HK-2 (cell line): Measurements from ENCODE around the gene FPR1.
"Not testable (repeated sequence)": the region's sequence is repeated elsewhere in the genome, so short reads cannot be mapped to it uniquely, and the experiment has no call there.

Experiments
- DNase-seq: peaks from one replicate; pipeline ENCODE4 v3.0.0-alpha.2; 2018; ENCODE audit not compliant: unreplicated experiment

Gene FPR1

DNA sequence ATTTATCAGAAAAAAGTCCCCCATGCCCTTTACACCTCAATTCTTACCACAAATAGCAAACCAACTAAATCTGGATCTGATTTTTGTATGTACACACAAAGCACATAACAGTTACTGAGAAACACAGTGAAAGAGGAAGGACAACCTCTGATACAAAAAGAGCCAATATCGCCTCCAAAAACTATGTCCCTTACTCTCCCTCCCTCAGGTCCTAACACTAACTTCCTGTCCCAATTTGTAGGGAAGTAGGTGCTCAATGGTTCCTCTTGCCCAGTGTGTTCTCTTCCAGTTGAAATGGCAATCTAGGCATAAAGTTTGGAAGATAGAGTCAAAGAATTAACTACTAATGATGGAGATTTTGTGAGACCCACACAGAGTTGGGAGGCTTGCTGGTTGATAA lies 27.5 kb upstream of the FPR1 start:
- no peak for DNase-seq

DNA sequence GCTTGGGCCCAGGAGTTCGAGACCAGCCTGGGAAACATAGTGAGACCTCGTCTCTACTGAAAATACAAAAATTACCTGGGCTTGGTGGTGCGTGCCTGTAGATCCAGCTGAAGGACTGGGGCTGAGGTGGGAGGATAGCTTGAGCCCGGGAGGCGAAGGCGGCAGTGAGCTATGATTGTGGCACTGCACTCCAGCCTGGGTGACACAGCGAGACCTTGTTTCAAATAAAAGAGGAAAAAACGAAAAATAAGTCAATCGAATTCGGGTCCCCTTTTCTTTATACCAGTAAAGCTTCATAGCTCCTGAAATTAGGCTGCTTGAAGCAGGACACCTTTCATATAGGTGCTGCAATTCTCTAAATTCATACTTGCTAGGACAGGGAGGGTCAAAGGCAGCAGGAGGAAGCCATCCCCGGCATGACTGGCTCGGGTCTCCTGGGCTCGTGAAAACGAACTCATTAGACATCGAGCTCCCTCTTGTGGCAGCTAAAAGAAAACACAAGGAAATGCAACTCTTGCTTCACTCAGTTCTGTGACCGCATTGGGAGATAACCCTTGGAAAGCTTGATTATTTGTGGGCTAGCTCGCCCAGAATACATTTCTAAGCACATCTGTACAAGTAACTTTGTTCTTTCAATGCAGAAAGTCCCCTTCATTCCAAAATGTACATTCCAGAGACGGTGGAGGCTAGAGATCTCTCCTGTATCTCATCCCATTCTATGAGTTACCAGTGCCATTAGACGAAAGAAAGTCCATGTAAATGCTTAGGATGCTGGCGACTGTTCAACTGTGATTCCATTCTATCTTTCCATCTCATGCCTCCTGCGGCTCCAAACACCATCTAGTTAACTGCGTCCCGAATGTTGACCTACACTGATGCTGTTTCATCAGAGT lies 26.1 kb upstream of the FPR1 start:
- DNase-seq = peak; percentile 60

DNA sequence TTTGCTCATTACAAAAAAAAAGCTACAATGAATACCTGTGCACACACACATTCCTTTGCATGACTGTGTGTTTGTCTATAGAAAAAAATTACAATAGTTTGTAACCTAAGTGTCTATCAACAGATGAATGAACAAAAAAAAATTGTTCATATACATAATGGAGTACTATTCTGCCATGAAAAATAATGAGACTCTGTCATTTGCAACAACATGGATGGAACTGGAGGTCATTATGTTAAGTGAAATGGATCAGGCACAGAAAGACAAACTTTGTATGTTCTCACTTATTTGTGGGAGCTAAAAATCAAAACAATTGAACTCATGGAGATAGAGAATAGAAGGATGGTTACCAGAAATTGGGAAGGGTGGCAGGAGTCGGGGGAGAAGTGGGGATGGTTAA lies 24.9 kb upstream of the FPR1 start:
- not testable (repeated sequence) for DNase-seq

DNA sequence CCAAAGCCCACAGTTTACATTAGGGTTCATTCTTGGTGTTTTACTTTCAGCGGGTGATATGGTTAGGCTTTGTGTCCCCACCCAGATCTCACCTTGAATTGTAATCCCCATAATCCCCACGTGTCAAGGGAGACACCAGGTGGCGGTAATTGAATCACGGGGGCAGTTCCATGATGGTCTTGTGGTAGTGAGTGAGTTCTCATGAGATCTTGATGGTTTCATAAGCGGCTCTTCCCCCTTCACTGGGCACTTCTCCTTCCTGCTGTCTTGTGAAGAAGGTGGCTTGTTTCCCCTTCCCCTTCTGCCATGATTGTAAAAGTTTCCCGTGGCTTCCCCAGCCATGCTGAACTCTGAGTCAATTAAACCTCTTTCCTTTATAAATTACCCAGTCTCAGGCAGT lies 21.3 kb upstream of the FPR1 start:
- no peak for DNase-seq

DNA sequence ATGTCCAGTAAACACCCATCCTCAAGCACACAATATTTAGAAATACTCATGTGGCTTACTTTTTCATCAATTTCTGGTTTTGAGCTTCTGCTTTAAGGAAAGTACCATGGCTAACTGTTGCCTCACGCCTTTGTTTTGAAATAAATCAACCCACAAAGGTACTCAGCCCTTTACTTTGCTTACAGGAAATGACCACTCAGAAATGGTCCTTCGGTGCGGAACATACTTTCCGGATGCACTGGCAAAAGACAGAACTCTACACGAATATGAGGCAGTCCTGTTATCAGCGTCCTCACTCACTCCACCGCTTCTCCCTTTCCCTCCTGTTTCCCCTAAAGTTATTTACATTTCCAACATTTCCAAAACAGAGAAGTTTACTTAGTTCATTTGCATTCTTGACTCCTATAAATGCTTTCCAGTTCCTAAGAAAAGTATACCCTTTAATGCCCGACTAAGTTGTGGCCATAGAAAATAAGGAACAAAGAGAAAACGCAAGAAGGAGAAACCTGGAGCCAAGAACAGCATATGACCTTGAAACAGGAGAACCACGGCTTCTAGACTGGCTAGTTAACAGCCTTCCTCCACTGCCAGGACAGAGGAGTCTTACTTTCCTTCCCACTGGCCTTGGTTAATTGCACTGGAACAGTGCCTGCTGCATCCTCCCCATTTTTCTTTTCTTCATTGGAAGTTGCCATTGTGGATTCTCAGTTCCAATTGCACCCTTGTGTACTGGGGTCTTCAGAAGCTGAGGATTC lies 19.9 kb upstream of the FPR1 start:
- DNase-seq = no peak

DNA sequence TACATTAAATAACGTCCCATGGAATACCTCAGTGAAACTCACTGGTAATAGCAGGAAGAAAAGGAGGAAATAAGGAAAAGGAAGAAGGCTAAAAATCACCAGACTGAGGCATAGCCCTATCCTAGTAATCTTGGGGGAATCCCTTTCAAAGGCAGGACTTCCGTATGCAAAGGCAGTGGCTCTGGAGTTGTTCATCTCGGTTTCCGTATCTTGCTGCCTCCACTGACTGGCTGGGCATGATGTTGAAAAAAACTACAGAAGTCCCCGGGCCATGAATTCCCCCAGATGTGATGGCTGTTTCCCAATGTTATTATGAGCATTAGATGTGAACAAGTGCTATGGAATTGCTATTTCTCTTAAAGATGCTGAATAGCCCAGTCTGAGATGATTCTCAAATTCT lies 14.8 kb upstream of the FPR1 start:
- DNase-seq = no peak

DNA sequence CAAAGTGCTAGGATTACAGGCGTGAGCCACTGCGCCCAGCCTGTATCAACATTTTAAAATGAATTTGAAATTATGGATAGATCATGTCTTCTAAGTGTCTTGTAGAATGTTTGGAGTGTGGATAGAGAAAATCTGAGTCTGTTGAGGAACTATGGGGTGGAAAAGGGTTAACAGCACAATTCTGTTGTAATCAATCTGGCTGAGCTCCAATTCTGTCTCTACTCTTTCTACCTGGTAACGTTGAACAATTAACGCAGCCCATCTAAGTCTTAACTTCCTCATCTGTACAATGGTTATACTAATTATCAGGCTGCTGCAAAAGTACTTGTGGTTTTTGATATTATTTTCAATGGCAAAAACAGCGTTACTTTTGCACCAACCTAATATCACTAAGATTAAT lies 13.4 kb upstream of the FPR1 start:
- no peak for DNase-seq

DNA sequence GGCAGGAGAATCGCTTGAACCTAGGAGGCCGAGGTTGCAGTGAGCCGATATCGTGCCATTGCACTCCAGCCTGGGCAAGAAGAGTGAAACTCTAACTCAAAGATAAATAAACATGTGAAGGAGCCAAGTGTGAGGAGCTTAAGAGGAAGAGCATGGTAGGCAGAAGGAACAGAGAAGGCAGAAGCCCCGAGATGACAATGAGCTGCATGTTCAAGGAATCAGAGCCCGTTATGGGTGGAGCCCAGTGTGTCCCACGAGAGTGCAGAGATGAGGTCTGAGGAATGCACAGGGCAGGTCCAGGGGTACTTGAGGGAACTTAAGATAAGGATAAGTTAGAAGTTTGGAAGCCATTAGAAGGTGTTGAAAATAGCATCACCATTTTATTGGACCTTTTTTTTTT lies 10.0 kb upstream of the FPR1 start:
- no peak for DNase-seq

DNA sequence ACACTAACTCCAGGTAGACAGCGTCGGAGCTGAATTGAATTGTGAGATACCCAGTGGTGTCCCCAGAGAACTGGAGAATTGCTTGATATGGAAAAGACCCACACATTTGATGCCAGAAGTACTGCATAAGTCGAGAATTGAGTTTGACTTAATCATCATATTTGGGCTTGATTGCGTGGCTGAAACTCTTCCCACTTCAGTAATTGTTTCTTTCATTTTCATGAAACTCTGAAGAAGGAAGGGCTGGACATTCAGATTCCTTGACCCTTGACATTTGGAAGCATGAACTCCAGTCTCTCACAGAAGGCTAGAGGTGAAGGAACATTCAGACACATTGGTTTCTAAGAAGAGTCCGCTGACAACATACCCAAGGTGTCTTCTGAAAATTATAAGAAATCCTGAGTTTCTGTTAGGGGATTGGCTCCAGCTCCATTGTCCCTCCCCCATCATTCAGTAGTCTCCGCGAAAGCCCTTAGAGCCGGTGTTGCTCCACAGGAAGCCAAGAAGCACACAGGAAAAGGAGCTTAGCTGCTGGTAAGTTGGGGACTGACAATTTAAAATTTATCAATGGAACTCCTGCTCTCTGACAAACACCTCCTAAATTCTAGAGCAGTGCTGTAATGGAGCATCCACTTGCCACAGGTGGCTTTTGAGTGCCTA lies 9.1 kb upstream of the FPR1 start, which contains the start of gene FPR2:
Gene FPR2, plus strand, starts transcription at position 484 of the 660 bp plus-strand sequence. CDS start 7,479 bp downstream, outside the sequence.
- no peak for DNase-seq

DNA sequence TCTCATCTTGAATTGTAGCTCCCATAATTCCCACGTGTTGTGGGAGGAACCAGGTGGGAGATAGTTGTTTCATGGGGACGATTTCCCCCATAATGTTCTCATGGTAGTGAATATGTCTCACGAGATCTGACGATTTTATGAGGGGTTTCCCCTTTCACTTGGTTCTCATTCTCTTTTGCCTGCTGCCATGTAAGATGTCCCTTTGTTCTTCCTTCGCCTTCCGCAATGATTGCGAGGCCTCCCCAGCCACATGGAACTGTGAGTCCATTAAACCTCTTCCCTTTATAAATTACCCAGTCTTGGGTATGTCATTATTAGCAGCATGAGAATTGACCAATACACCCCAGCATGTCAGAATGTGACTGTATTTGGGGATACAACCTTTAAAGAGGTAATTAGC lies 3.9 kb upstream of the FPR1 start:
- no peak for DNase-seq

DNA sequence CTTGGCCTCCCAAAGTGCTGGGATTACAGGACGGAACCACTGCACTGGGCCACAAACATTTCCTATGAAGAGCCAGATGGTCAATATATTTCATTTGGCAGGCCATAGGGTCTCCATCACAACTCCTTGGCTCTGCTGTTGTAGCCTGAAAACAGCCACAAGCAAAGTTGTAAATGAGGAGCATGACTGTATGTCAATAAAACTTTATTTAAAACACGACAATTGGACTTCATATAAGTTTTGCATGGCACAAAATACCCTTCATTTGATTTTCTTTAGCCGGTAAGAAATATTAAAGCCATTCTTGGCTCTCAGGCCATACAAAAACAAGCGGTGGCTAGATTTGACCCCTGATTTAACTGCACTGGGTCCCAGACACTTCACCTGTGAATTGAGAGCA lies 3.1 kb upstream of the FPR1 start:
- no peak for DNase-seq

DNA sequence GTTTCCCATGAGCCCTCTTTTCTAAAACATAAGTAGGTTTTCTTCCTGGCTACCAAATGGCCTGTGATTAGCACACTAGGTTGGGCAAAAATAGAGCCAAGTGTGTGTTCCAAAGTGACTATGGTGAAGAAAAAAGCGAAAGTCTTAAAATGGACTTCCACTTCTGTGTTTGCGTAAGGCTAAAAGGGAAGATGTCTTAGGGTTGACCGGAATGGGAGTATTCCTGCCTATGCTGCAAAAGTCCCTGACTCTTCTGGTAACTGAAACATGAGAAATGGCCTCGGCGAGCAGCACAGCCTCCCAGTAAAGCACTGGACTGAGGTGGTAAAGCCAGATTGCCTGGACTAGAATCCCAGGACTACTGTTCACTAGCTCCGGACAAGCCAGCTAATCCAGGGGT lies 2.4 kb upstream of the FPR1 start:
- no peak for DNase-seq

DNA sequence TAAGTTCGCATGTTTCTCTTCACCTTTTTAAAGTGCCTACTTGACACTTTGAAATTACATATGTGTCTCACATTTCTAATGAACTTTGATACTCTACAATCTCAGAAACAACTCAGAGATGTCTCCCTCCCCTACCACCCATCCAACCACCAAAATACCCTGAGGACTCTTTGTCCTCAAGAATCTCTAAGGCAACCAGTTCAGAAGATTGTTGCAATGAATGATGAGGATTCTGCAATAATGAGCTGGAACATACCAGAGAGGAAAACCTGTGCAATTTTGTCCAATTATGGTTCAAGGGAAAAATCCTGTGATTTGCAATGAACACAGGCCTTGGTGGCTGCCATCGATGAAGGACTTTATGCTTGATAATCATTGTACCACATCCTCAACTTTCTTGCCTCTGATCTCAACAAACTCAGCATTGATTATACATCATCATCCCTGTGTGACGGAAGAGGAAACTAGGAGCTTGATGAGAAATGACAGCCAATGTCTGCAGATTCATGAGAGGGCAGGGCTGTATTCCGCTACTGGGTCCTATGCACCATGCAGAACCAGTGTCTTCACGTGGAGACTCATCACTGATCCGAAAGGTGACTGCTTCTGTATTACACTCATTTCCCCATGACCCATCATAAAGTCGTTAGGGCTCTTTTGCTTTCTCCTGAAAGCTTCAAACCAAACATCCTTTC lies 1.1 kb downstream of the FPR1 start:
- DNase-seq = no peak

DNA sequence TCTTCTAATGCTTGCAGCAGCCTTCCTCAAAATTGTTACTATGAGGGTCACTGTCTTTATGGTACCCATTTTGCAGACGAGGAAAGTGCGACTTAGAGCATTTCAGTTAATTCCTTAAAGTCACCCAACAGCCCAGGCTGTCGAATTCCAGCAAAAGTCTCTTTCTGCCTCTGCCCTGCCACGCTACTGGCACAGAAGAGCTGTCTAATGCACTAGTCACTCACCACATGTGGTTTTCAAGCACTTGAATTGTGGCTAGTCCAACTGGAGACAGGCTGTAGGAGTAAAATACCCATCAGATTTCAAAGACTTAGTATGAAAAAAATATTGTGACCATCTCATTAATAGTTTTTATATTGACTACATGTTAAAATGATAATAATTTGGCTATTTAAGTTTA lies 1.7 kb downstream of the FPR1 start:
- peak; percentile 56 for DNase-seq

DNA sequence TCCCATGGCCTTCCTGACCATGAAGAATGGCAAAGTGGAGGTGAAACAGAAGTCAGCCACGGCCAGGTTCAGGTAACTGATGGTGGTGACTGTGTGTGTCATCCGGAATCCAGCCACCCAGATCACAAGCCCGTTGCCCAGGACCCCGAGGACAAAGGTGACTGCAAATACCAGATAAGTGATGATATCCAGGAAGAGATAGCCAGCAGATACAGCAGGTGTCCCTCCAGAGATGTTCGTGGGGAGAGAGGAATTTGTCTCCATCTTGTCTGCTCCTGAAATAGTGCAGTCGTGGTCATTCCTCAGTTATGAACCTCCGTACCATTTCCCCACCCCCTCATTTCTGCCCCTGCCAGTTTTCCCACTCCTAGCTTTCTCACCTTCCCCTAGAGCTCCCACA lies 4.9 kb downstream of the FPR1 start:
- DNase-seq = no peak

DNA sequence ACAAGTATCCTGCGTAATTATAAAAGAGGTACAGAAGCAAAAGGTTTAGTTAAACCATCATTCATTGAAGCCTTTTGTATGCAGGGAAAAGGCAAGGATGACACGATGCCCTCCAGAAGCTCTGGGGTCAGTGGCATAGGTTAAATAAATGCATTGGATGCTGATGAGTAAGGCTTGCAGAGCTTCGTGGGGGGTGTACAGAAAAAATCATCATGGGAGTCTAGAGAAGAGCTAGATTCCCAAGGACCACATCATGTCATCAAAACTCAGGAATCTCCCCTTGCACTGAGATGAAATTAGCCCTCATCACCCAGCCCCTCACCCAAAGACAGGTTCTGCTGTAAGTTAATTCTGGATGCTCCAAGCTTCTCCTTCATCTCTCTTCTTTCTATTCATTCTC lies 8.3 kb downstream of the FPR1 start:
- DNase-seq = peak; percentile 71

DNA sequence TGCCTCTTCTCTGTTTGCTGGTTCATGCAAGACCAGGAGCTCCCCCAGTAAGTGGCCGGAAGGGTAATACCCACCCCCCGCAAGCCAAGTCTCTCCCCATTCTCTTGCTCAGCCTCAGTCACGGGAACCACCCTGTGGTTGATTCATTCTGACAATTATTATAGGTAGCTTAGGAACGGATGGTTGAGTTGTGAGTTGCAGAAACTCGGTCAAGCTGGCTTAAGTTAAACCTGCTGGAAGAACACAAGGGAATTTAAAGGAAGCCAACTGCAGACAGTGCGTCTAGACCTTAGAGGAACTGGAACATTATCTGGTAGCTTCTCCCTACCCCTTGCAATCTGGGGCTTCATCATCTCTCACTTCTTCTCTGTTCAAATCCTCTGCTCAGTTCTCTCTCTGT lies 8.9 kb downstream of the FPR1 start:
- DNase-seq = peak; percentile 86

DNA sequence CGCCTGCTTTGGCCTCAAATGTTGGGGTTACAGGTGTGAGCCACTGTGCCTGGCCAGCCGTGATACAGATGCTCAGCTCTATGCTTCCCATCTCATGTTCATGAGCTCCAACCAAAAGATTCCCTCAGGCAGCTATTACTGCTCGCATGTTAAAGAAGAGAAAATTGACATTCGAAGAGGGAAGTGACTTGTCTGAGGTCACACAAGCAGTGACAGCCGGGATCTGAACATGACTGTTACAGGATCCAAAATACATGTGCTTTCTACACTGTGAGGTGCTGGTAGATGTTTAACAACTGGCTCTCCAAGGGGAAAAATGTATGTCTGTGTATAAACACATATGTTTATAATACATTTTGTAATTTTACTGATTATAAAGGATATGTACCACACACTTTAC lies 11.3 kb downstream of the FPR1 start:
- DNase-seq = no peak

DNA sequence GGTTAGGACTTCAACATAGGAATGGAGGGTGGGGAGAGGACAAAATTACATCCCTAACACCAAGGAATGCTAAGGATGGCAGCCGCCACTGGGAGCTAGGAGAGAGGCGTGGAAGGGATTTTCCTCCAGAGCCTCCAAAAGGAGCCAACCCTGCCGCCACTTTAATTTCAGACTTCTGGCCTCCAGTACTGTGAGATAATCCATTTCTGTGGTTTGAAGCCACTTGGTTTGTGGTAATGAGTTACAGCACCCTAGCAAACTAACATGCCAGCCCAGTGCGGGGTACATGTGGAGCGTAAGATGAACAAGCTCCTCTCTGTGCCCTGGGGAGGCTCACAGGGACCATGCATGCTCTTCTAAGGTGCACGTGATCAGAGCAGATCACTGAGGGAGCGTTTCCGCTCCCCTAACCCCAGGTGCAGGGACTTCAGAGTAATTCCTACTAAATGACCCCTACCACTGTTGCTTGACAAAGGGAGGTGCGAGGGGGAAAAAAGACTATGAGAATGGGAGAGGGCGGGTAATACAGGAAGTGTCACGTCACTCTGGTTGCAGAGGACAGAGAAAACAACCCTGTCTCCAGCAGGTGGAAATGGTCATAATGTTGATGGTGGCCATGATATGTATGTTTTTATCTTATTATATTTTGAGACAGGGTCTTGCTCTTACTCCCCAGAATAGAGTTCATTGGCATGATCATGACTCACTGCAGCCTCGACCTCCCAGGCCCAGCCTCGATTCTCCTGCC lies 12.0 kb downstream of the FPR1 start:
- peak; percentile 76 for DNase-seq

DNA sequence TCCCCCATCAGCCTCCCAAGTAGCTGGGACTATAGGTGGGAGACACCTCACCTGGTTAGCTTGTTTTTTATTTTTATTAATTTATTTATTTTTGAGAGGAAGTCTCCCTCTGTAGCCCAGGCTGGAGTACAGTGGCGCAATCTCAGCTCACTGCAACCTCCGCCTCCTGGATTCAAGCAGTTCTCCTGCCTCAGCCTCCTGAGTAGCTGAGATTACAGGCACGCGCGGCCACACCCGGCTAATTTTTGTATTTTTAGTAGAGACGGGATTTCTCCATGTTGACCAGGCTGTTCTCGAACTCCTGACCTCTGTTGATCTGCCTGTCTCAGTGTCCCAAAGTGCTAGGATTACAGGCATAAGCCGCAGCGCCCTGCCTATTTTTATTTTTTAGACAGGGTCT lies 13.2 kb downstream of the FPR1 start:
- DNase-seq = not testable (repeated sequence)

DNA sequence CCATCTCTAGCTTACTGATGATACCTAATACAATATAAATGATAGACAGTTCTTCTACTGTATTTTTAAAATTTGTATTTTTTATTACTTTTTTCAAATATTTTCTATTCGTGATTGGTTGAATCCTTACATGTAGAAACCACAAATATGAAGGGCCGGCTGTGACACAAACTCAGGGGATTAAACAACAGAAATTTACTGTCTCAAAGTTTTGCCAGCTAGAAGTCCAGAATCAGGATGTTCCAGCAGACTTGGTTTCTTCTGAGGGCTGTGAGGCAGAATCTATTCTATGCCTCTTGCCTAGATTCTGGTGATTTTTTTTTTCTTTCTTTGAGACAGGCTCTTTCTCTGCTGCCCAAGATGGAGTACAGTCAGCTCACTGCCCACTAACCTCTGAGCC lies 13.8 kb downstream of the FPR1 start:
- no peak for DNase-seq
